Lower leg skin (tissue), 3 donors: ENCODE results near the gene LMAN2.

Experiments used
- CTCF ChIP-seq, 3 donors: fragments of 450-650 bp; IDR thresholded peaks; one replicate each; pipeline ENCODE4 v1.5.1; 2016; ENCODE audit warnings: antibody characterized with exemption in 3 of 3, mild to moderate bottlenecking in 3 of 3, moderate library complexity in 2 of 3
- POLR2A ChIP-seq, 2 donors: fragments of 450-650 bp; IDR thresholded peaks; one replicate each; pipeline ENCODE4 v1.6.1; 2016 to 2017; ENCODE audit warnings: antibody characterized with exemption in 2 of 2, mild to moderate bottlenecking in 1 of 2, moderate library complexity in 1 of 2

- TF ChIP-seq CTCF (IDR thresholded peaks at IDR 0.05): no peak
- no peak for TF ChIP-seq POLR2A (IDR thresholded peaks at IDR 0.05)
Measured at GRCh38 chr5:177294632-177295031, 56.8 kb downstream of the LMAN2 start.
